Cardiac muscle cell (in vitro differentiated cells and primary cell): ENCODE measurements around the gene DIAPH2. TPM values are rescaled to one million over a fixed set of nuclear protein-coding genes. Genes with fewer than 3 reads are reported as not detected.

Experiments
- DNase-seq, 2 donors: peaks; one replicate each; pipeline versions ENCODE4 v3.0.0 to v3.0.0-alpha.2; 2010 to 2017; ENCODE audit warnings: low read depth in 1 of 2, low spot score in 1 of 2
- H3K27ac ChIP-seq: fragments of 200-600 bp; sonication (generic); 2 replicates; pipeline ENCODE4 v1.5.1; 2016
- H3K27me3 ChIP-seq: fragments of 200-600 bp; sonication (generic); 2 replicates; pipeline ENCODE4 v1.6.0; 2016; ENCODE audit warnings: control low read depth
- H3K36me3 ChIP-seq: fragments of 200-600 bp; sonication (generic); 2 replicates; pipeline ENCODE4 v1.5.1; 2016; ENCODE audit warnings: control low read depth
- H3K4me1 ChIP-seq: fragments of 200-600 bp; sonication (generic); 2 replicates; pipeline ENCODE4 v1.8.1; 2017; ENCODE audit warnings: low read depth, mild to moderate bottlenecking, mixed run types
- H3K4me3 ChIP-seq: fragments of 200-600 bp; sonication (generic); 2 replicates; pipeline ENCODE4 v1.5.1; 2016; ENCODE audit warnings: mild to moderate bottlenecking
- H3K9me3 ChIP-seq: fragments of 200-600 bp; sonication (generic); 2 replicates; pipeline ENCODE4 v1.5.1; 2017; ENCODE audit warnings: low read depth, mild to moderate bottlenecking, control low read depth
- polyA plus RNA-seq: library from polyadenylated mRNA; unstranded; fragments of >200 nt; fragmentation: Nextera tagmentation; extraction: Ambion mirVana; gene quantifications from 2 replicates; pipeline ENCODE4 v1.2.1, GENCODE V29; 2016
- total RNA-seq: library from RNA; depleted of rRNA; stranded (reverse); fragments of >200 nt; gene quantifications from 2 replicates; pipeline ENCODE4 v1.2.3, GENCODE V29; 2016
- TF ChIP-seq, protein P1 (sequence below): IDR thresholded peaks from 2 replicates; pipeline ENCODE4 v1.5.1; 2012; ENCODE audit warnings: low read depth, mild to moderate bottlenecking, low read length

Gene DIAPH2
- total and polyA plus RNA-seq, 2 experiments from 2014 or later = 9.1 to 18.4 TPM

DNA sequence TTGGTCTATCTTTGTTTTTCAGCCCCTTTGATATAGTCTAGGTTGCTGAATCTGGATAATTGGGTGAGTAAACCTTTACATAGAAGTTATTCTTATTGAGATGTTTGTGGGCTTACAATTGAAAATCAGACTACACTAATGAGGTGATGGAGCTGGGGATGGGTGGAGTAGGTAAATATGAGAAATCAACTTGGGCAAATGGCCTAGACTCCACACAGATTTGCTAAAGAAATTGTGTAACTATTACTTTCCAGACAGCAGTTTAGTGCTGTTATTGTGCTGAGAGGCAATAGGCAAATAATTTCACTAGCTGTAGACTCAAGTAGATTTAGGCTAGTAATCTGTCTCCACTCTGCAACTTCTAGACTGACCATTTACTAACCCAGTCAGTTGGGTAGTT lies 8.2 kb downstream of the DIAPH2 start:
- DNase-seq = no peak
- TF ChIP-seq, protein P1, sequence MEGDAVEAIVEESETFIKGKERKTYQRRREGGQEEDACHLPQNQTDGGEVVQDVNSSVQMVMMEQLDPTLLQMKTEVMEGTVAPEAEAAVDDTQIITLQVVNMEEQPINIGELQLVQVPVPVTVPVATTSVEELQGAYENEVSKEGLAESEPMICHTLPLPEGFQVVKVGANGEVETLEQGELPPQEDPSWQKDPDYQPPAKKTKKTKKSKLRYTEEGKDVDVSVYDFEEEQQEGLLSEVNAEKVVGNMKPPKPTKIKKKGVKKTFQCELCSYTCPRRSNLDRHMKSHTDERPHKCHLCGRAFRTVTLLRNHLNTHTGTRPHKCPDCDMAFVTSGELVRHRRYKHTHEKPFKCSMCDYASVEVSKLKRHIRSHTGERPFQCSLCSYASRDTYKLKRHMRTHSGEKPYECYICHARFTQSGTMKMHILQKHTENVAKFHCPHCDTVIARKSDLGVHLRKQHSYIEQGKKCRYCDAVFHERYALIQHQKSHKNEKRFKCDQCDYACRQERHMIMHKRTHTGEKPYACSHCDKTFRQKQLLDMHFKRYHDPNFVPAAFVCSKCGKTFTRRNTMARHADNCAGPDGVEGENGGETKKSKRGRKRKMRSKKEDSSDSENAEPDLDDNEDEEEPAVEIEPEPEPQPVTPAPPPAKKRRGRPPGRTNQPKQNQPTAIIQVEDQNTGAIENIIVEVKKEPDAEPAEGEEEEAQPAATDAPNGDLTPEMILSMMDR = no peak
- Histone ChIP-seq H3K27me3 (no peaks in the 10 kb centered on the region), H3K4me1 (no peaks in the 10 kb centered on the region), H3K4me3 (no peak overlapping the region), H3K36me3 (no peaks in the 10 kb centered on the region), H3K9me3 (no peaks in the 10 kb centered on the region), H3K27ac (no peak overlapping the region)

DNA sequence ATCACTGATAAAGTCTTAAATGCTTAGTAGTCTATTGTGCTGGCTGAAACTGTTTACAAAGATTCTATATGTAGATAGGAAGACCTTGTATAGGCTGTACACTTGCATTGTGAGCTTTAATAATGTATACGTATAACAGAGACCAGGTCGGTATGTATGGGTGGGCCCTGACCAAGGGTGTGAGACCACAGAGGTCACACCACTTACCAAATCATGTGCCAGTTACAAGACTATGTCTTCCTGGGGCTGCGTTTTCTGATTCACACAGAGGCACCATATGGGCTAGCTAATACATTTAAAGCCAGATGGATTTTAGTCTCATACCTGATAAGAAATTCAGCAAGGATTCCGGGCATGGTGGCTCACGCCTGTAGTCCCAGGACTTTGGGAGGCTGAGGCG lies 8.8 kb downstream of the DIAPH2 start:
- Histone ChIP-seq H3K27ac (no peak overlapping the region), H3K27me3 (no peaks in the 10 kb centered on the region), H3K4me3 (no peak overlapping the region), H3K36me3 (no peaks in the 10 kb centered on the region), H3K9me3 (no peaks in the 10 kb centered on the region), H3K4me1 (no peaks in the 10 kb centered on the region)
- TF ChIP-seq, protein P1 = no peak
- DNase-seq = no peak

DNA sequence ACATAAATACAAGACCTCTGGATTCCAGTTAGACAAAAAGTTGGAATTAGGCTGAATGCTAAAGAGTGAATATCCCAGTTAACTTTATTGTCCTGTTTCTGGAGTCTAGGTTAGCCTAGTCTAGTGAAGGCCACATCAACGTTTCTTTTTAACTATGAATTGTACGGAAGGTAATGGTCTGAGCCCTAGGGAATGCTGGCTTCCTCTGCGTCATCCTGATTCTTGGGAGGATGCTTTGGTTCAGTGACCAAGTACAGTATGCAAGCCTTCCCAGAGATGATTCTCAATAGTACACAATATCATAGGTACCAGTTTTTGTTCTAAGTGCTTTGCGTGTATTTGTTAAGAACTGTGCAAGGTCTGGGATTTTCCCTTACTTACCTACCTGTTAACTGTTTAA lies 11.8 kb downstream of the DIAPH2 start:
- no peak for DNase-seq
- no peak overlapping the region for H3K27ac ChIP-seq

DNA sequence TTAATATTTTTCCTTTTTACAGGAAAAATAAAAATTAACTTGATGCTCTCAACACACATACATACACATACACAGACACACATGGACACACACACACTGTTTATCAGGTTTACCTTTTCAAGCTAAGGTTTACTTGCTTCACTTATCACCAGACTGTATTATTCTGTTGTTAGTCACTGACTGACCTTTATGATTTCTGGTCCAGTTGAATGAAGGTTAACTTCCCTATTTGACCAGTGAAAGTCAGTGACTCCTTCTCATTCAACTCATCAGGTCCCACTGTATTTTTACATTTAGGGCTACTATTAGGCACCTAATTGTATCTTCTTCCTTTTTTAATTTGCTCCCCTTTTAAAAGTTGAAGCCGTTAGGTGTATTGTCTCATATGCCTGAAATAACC lies 16.0 kb downstream of the DIAPH2 start:
- Histone ChIP-seq H3K4me1 (no peaks in the 10 kb centered on the region), H3K9me3 (no peaks in the 10 kb centered on the region), H3K36me3 (no peaks in the 10 kb centered on the region), H3K27ac (no peak overlapping the region), H3K27me3 (no peaks in the 10 kb centered on the region), H3K4me3 (no peak overlapping the region)
- no peak for DNase-seq
- TF ChIP-seq, protein P1 = no peak

More for the DNA sequence above, 11.8 kb downstream of the DIAPH2 start:
- Histone ChIP-seq H3K27me3 (no peaks in the 10 kb centered on the region), H3K4me3 (no peak overlapping the region), H3K4me1 (no peaks in the 10 kb centered on the region), H3K9me3 (no peaks in the 10 kb centered on the region), H3K36me3 (no peaks in the 10 kb centered on the region)
- TF ChIP-seq, protein P1 = no peak

DNA sequence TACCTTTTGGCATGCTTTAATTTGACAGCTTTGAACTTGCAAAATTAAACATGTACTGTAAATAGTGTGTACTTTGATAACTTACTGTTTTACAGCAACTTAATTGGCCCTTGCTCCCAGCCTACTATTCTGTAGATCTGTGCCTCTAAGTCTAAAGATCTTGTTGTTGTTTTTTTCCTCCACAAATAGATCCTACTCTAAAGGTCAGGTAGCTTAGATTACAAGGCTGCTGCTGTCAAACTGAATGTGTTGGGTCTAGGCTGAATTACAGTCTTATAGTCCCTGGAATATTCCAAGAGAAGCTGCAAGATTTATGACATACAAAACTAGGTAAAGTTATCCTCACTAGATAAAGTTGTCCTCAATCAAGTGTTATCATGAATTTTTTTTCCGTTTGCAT lies 18.7 kb downstream of the DIAPH2 start:
- H3K4me3 ChIP-seq = no peak overlapping the region
- no peak overlapping the region for H3K27ac ChIP-seq
- TF ChIP-seq, protein P1 = no peak
- H3K4me1 ChIP-seq = no peaks in the 10 kb centered on the region
- no peaks in the 10 kb centered on the region for H3K27me3 ChIP-seq
- no peak for DNase-seq
- H3K36me3 ChIP-seq = no peaks in the 10 kb centered on the region
- no peaks in the 10 kb centered on the region for H3K9me3 ChIP-seq

DNA sequence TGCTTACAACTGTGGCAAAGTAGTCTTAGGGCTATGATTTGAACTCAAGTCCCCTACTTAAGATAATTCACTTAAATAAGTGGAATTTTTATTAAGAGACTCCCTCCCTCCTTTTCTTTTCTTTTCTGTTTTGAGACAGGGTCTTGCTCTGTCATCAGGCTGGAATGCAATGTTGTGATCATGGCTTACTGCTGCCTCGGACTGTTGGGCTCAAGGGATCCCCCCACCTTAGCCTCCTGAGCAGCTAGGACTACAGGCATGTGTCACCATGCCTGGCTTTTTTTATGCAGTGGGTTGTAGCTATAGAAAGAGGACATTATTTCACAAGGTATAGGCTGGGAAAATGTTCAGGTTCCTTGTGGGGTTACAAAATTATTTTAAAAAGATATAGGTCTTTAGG lies 19.2 kb downstream of the DIAPH2 start:
- no peak overlapping the region for H3K4me3 ChIP-seq
- no peaks in the 10 kb centered on the region for H3K27me3 ChIP-seq
- no peaks in the 10 kb centered on the region for H3K4me1 ChIP-seq
- DNase-seq = no peak
- H3K9me3 ChIP-seq = no peaks in the 10 kb centered on the region
- no peaks in the 10 kb centered on the region for H3K36me3 ChIP-seq
- TF ChIP-seq, protein P1 = no peak
- no peak overlapping the region for H3K27ac ChIP-seq
